Immature natural killer cell (primary cell): ENCODE results near the gene GALNT15. TPM values are rescaled to one million over a fixed set of nuclear protein-coding genes. Genes with fewer than 3 reads are reported as not detected.

Experiments used
- DNase-seq, 3 donors: peaks; one replicate each; pipeline ENCODE4 v3.0.0; 2022; ENCODE audit warnings: mixed read lengths in 1 of 3
- H3K27ac Mint-ChIP-seq, 6 donors: one replicate each; pipeline ENCODE4 v1.8.0; 2020; ENCODE audit warnings: mixed read lengths in 6 of 6, mild to moderate bottlenecking in 5 of 6, inconsistent platforms in 4 of 6, moderate library complexity in 3 of 6
- H3K27me3 Mint-ChIP-seq, 3 donors: one replicate each; pipeline ENCODE4 v1.8.0; 2020 to 2021; ENCODE audit warnings: low read depth in 3 of 3, mild to moderate bottlenecking in 3 of 3, mixed read lengths in 3 of 3, moderate library complexity in 3 of 3, inconsistent platforms in 1 of 3
- H3K36me3 Mint-ChIP-seq, 3 donors: one replicate each; pipeline ENCODE4 v1.8.0; 2020; ENCODE audit warnings: mixed read lengths in 3 of 3, inconsistent platforms in 2 of 3, mild to moderate bottlenecking in 2 of 3
- H3K4me1 Mint-ChIP-seq, 2 donors: one replicate each; pipeline ENCODE4 v1.8.0; 2020; ENCODE audit warnings: inconsistent platforms in 2 of 2, mild to moderate bottlenecking in 2 of 2, mixed read lengths in 2 of 2, moderate library complexity in 1 of 2
- H3K4me3 Mint-ChIP-seq, 5 donors: one replicate each; pipeline ENCODE4 v1.8.0; 2020; ENCODE audit warnings: mild to moderate bottlenecking in 5 of 5, mixed read lengths in 5 of 5, inconsistent platforms in 3 of 5, moderate library complexity in 3 of 5
- H3K9me3 Mint-ChIP-seq, 6 donors: one replicate each; pipeline ENCODE4 v1.8.0; 2020; ENCODE audit warnings: mild to moderate bottlenecking in 6 of 6, mixed read lengths in 6 of 6, inconsistent platforms in 4 of 6, moderate library complexity in 3 of 6
- polyA plus RNA-seq, 3 donors: library from polyadenylated mRNA; unstranded; fragments of 300-500 nt; fragmentation: Illumina TruSeq; gene quantifications; one replicate each; pipeline ENCODE4 v1.2.3, GENCODE V29; 2021

Gene GALNT15
- polyA plus RNA-seq, 3 donors from 2014 or later: not detected

DNA sequence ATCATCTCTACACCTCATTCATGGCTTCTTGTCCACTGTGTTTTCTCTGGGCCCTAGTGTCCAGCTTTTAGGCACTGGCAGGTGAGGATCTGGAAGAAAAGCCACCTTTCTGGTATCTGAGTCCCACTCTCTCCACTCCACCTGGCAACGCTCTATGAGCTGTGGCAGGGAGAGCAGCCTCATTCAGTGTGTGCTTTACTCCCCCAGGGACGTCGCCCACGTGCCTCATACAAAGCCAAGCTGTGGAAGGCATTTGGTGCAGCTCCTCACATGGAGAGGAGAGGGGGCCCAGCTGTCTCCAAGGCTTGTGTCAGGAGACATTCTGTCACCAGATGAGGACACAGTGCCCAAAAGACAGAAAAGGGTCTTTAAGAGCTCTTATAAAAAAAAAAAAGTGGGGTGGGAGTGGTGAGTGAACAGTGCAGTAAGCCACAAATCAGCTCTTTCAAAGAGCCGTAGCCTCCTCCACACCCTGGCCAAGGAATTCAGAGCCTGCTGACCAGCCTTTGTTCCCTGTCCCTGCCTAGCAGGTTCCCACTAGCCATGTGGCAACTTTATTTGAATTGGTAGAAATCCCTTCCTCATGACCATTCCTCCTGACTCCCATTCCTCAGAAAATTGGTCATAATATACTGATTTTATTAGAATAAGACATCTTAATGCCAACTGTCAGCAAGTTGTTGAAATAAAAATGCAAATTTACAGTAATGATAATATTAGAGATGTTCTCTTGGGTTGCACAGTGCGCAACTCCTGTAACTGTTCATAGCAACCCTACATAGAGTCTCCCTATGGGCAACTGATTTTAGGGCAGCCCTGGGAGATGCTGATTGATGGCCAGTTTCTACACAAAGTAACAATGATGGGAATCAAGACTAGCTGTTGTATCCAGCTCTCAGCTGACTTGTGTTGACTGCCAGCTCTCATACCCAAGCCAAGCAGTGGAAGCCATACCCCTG lies 29.5 kb downstream of the GALNT15 start:
- Mint-ChIP-seq H3K4me1 (no peaks in the 10 kb centered on the region), H3K27me3 (peaks cover 0 to 7% (median 0%) of the 10 kb centered on the region in 3 donors), H3K9me3 (no peaks in the 10 kb centered on the region), H3K4me3 (no peak overlapping the region), H3K27ac (no peak overlapping the region), H3K36me3 (no peaks in the 10 kb centered on the region)
- DNase-seq: no peak

DNA sequence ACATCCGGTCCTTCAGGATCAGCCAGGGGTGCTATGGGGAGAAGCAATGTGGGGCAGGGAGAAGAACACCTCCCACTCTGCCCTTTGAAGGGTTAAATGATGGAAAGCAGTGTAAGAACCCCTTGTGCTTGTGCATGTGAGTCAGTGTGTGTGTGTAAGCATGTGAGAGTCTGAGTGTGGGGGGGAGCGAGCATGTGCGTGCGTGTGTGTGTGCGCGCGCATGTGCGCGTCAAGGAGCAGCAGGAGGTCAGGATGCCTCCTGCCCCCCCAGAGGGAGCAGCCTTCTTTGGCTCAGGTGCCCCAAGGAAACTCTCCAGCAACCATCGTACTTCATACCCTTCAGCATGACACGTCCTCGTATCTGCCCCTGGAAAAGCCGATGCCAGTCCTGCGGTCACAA lies 30.3 kb downstream of the GALNT15 start:
- no peak overlapping the region for H3K27ac Mint-ChIP-seq
- no peak overlapping the region for H3K4me3 Mint-ChIP-seq
- no peaks in the 10 kb centered on the region for H3K4me1 Mint-ChIP-seq
- no peaks in the 10 kb centered on the region for H3K9me3 Mint-ChIP-seq
- no peaks in the 10 kb centered on the region for H3K36me3 Mint-ChIP-seq
- no peak for DNase-seq
- peaks cover 0 to 7% (median 0%) of the 10 kb centered on the region in 3 donors for H3K27me3 Mint-ChIP-seq

DNA sequence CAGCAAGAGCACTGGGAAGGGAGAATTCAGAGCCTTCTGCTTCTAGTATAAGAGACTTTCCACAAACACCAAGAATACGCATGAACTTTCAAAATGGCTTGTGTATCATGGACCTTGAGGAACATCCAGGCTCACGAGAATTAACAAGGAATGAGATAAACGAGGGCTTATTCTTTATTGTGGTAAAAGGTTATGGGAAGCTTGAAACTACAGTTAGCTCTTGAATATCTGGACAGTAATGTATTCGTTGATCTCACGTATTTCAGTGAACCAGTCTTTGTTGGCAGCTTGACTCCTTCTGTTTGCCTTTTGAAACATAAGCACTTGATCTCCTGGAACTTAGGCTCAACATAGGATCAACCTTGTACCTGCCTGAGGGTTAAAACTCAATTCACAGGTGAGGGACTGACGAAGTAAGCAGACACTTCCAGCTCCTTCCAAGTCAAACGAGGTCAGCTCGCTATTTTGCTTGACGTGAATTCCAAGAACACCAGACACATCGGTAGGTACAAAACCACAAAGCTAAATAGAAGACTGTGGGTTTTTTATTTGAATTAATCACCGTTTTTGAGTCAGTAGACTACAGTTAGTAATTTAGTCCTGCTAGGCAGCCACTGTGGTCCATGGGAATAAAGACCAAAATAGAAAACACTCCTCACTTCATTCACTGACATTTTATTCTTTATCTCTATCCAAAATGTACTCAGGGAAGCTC lies 30.8 kb downstream of the GALNT15 start:
- no peak for DNase-seq
- no peaks in the 10 kb centered on the region for H3K36me3 Mint-ChIP-seq
- H3K4me3 Mint-ChIP-seq: no peak overlapping the region
- H3K9me3 Mint-ChIP-seq: no peaks in the 10 kb centered on the region
- H3K27ac Mint-ChIP-seq: no peak overlapping the region
- H3K27me3 Mint-ChIP-seq: peaks cover 0 to 7% (median 0%) of the 10 kb centered on the region in 3 donors
- H3K4me1 Mint-ChIP-seq: no peaks in the 10 kb centered on the region

DNA sequence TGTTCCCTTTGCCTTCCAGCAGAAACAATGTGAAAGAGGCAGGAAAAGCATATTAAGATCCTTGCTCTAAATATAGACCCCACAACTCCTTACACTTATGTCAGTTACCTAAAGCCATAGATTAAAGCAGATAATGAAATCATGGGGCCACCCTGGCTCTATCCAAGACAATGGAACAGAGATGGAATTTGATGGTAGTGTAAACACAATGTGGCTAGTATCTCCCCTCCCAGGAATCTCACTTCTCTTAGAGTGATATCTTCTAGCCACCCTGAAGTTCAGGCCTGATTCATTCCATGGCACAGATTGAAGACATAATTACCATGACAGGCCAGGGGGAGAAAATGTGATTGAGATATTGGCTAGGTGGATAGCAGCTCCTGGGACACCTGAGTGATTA lies 32.6 kb downstream of the GALNT15 start:
- Mint-ChIP-seq H3K36me3 (no peaks in the 10 kb centered on the region), H3K4me3 (no peak overlapping the region), H3K27ac (no peak overlapping the region)

DNA sequence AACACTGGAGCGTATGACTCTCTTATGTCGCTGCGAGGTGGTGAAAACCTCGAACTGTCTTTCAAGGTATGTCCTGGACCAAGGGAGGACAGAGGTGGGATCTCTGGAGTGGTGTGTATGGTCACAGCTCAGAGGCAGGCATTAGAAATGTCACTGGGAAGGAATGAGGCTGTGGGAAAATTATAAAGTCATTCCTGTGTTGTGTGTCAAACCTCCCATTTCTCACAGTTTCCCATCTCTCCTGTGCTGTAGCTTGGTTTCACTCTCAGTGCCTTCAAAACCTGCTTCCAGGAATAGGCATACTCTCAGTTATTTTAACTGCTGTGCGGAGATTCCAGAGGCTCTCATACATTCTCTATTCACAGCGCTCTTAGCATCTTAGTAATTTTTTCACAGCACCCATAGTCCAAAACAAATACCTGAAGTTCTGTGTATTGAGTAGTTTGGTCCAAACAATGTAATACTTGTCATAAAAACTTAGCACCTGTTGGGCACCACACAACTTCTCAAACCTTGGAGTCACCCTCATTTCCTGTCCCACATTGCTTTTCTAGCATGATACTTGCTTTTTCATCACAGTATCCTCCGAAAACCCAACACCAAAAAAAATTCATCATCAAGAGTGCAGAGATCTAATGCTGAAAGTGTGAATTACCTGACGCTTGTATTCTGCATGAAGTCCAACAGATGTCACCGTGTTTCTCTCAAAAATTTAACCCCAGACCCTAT lies 36.9 kb downstream of the GALNT15 start:
- Mint-ChIP-seq H3K27me3 (peaks cover 3 to 7% (median 6%) of the 10 kb centered on the region in 3 donors), H3K27ac (no peak overlapping the region), H3K36me3 (no peaks in the 10 kb centered on the region), H3K9me3 (no peaks in the 10 kb centered on the region), H3K4me1 (no peaks in the 10 kb centered on the region), H3K4me3 (no peak overlapping the region)
- no peak for DNase-seq

More for the DNA sequence above, 32.6 kb downstream of the GALNT15 start:
- Mint-ChIP-seq H3K27me3 (peaks cover 0 to 12% (median 0%) of the 10 kb centered on the region in 3 donors), H3K9me3 (no peaks in the 10 kb centered on the region), H3K4me1 (no peaks in the 10 kb centered on the region)
- DNase-seq: no peak

DNA sequence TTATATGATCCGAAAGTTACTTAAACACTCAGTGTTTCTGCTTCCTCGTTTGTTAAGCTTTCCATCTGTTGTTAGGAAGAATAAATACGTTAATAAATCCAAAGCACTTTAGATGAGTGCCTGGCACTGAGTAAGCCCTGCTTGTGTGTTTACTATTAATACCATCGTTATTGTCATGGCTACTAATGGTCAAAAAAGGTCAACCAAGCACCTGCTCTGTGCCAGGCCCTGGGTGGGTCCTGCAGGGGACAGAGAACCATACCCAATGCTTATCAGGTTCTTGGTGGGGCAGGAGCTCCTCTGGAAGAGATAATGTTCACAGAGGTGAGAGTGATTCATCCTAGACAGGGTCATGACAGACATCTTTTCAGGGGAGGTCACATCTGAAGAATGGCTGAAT lies 39.9 kb downstream of the GALNT15 start:
- H3K27ac Mint-ChIP-seq: no peak overlapping the region
- no peaks in the 10 kb centered on the region for H3K9me3 Mint-ChIP-seq
- H3K36me3 Mint-ChIP-seq: no peaks in the 10 kb centered on the region
- H3K4me1 Mint-ChIP-seq: no peaks in the 10 kb centered on the region
- peaks cover 3 to 8% (median 8%) of the 10 kb centered on the region in 3 donors for H3K27me3 Mint-ChIP-seq
- no peak overlapping the region for H3K4me3 Mint-ChIP-seq
- no peak for DNase-seq

DNA sequence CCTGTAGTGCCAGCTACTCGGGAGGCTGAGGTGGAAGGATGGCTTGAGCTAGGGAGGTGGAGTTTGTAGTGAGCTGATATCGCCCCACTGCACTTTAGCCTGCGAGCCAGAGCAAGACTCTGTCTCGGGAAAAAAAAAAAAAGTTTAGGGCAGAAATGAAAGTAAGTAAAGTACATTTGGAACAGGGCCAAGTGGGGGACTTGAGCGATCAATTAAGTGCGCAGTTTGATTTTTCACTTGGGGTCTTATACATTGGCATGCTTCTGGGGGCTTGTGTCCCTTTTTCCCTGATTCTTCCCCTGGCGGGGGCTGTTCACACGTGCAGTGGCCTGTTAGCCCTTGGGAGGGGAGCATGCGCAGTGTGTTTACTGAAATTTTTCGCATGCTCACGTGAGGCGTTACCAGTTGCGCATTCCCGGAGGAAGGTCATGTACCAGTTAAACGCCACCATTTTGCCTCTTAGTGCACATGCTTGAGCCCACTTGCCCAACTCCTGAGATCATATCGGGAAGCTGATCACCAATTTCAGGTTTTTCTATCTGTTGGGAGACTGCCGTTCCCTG lies 42.0 kb downstream of the GALNT15 start:
- H3K9me3 Mint-ChIP-seq: no peaks in the 10 kb centered on the region
- no peak overlapping the region for H3K27ac Mint-ChIP-seq
- DNase-seq: no peak
- no peaks in the 10 kb centered on the region for H3K4me1 Mint-ChIP-seq
- H3K36me3 Mint-ChIP-seq: no peaks in the 10 kb centered on the region
- H3K4me3 Mint-ChIP-seq: no peak overlapping the region
- H3K27me3 Mint-ChIP-seq: peaks cover 3 to 8% (median 5%) of the 10 kb centered on the region in 3 donors

DNA sequence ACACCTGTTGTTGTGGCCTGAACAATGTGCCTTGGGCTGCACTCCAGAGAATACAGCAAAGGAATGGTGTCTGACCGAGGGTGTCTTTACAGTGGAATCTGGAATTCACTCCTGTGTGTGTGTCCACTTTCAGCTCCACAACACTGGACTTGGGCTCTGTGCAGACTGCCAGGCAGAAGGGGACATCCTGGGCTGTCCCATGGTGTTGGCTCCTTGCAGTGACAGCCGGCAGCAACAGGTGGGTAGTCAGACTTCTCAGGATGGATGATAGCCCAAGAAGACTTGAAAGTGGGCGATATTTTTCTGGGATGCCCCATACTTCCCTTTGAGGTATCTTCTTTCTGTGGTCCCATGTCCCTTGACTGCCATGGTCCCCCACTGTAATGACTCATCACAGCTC lies 45.3 kb downstream of the GALNT15 start:
- Mint-ChIP-seq H3K4me1 (peaks cover 0 to 1% of the 10 kb centered on the region in 2 donors), H3K27me3 (peaks cover 0 to 8% (median 2%) of the 10 kb centered on the region in 3 donors), H3K36me3 (no peaks in the 10 kb centered on the region), H3K9me3 (no peaks in the 10 kb centered on the region), H3K4me3 (no peak overlapping the region), H3K27ac (no peak overlapping the region)
- DNase-seq: no peak

DNA sequence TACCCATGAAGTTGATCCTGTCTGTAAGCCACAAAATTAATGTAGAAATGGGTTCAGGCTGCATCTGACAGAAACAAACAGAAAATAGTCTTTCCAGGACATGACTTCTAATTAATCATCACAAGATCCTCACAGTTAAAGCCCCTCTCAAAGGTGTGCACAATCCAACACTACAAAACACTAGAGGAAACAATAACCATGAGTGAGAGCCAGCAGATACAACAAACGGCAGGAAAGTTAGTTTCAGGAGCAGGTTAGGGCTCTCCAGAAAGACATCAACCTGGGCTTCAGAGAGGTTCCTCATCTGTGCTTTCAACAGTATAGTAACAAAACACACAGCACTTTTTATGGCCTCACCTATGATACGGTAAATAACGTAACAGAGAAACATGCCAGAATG lies 47.5 kb downstream of the GALNT15 start:
- no peak overlapping the region for H3K4me3 Mint-ChIP-seq
- no peak for DNase-seq
- H3K9me3 Mint-ChIP-seq: peaks cover 0 to 3% (median 0%) of the 10 kb centered on the region in 6 donors
- peaks cover 0 to 4% (median 0%) of the 10 kb centered on the region in 3 donors for H3K27me3 Mint-ChIP-seq
- H3K36me3 Mint-ChIP-seq: no peaks in the 10 kb centered on the region
- H3K27ac Mint-ChIP-seq: no peak overlapping the region
- H3K4me1 Mint-ChIP-seq: peaks cover 0 to 1% of the 10 kb centered on the region in 2 donors

DNA sequence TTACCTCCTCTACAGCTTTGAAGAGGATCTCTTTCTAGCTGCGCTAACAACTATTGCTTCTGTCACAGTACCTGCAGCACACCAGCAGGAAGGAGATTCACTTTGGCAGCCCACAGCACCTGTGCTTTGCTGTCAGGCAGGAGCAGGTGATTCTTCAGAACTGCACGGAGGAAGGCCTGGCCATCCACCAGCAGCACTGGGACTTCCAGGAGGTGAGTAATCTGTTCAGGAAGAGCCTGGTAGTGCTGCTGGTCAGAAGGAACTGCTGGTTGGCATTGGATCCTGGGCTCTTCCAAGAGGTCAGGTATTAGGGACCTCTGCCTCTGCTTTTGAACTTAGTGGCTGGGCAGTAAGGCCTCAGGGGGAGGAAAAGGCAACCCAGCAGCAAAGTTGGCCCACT lies 48.1 kb downstream of the GALNT15 start:
- H3K27ac Mint-ChIP-seq: no peak overlapping the region
- peaks cover 0 to 4% (median 0%) of the 10 kb centered on the region in 3 donors for H3K27me3 Mint-ChIP-seq
- H3K36me3 Mint-ChIP-seq: no peaks in the 10 kb centered on the region

DNA sequence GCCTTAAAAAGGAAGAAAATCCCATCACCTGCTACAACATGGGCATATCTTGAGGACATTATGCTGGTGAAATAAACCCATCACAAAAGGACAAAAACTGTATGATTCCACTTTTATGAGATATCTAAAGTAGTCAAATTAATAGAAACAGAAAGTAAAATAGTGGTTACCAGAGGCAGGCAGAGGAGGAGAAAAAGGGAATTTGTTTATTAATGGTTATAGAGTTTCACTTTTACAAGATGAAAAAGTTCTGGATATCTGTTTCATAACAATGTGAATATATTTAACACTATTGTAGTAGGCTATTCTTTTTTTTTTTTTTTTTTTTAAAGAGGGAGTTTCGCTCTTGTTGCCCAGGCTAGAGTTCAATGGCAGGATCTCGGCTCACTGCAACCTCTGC lies 49.8 kb downstream of the GALNT15 start:
- peaks cover 0 to 4% (median 0%) of the 10 kb centered on the region in 3 donors for H3K27me3 Mint-ChIP-seq
- no peak overlapping the region for H3K27ac Mint-ChIP-seq
- H3K9me3 Mint-ChIP-seq: peaks cover 0 to 3% (median 0%) of the 10 kb centered on the region in 6 donors
- H3K4me3 Mint-ChIP-seq: no peak overlapping the region
- no peak for DNase-seq
- peaks cover 0 to 1% of the 10 kb centered on the region in 2 donors for H3K4me1 Mint-ChIP-seq
- no peaks in the 10 kb centered on the region for H3K36me3 Mint-ChIP-seq

More for the DNA sequence above, 48.1 kb downstream of the GALNT15 start:
- peaks cover 0 to 3% (median 0%) of the 10 kb centered on the region in 6 donors for H3K9me3 Mint-ChIP-seq
- no peak overlapping the region for H3K4me3 Mint-ChIP-seq
- no peak for DNase-seq
- peaks cover 0 to 1% of the 10 kb centered on the region in 2 donors for H3K4me1 Mint-ChIP-seq

DNA sequence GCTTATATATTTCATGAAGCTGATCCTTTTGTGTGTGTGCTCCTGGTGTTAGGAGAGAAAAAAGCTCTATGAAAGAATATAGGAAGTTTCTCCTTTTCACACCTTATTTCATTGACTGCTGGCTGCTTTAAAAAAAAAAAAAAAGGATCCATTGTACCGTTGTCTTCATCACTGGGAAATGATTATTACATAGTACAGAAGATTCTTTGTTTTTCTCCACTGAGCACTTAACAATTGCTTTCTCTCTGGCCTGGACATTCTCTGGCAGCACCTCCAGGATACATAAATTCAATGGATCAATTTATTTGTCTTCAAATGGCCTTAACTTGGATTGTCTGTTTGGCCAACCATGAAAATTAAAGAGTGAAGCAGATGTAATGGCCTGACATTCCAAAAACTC lies 53.1 kb downstream of the GALNT15 start:
- Mint-ChIP-seq H3K4me1 (peaks cover 0 to 1% of the 10 kb centered on the region in 2 donors), H3K36me3 (no peaks in the 10 kb centered on the region), H3K4me3 (no peak overlapping the region), H3K27me3 (peaks cover 0 to 9% (median 5%) of the 10 kb centered on the region in 3 donors), H3K9me3 (peaks cover 0 to 3% (median 0%) of the 10 kb centered on the region in 6 donors), H3K27ac (no peak overlapping the region)
- DNase-seq: no peak

DNA sequence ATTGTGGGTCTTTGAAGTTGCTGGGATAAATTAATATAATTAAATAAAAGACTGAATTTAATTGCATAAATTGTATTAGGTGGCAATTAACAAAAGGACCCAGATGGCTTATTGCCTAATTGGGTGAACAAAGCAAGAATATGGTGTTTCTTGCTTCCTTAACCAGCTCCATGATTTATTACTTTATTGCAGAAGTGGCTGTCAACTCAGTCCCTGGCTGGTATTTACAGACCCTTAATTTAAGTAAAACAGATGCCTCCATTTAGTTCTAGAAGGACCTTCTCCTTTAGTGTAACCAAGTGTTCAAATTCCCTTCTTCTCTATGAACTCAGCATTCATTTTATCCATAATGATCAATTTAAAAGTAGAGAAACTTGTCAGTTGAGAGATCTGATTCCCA lies 55.2 kb downstream of the GALNT15 start:
- Mint-ChIP-seq H3K9me3 (peaks cover 0 to 3% (median 0%) of the 10 kb centered on the region in 6 donors), H3K27ac (no peak overlapping the region), H3K4me1 (no peaks in the 10 kb centered on the region), H3K36me3 (no peaks in the 10 kb centered on the region), H3K4me3 (no peak overlapping the region), H3K27me3 (peaks cover 0 to 9% (median 8%) of the 10 kb centered on the region in 3 donors)
- no peak for DNase-seq
